GM04503 (cell line): Measurements from ENCODE around the gene MAP1B.

ENCODE experiments used
- DNase-seq: peaks from one replicate; pipeline ENCODE4 v3.0.0-alpha.2; 2012; ENCODE audit warnings: low read depth

MAP1B gene

DNA sequence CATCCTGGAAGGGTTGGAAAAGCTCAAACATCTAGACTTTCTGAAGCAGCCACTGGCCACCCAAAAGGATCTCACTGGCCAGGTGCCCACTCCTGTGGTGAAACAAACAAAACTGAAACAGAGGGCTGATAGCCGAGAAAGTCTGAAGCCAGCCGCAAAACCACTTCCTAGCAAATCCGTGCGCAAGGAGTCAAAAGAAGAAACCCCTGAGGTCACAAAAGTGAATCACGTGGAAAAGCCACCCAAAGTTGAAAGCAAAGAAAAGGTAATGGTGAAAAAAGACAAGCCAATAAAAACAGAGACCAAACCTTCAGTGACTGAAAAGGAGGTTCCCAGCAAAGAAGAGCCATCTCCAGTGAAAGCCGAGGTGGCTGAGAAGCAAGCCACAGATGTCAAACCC lies 87.6 kb downstream of the MAP1B start:
- DNase-seq = no peak

DNA sequence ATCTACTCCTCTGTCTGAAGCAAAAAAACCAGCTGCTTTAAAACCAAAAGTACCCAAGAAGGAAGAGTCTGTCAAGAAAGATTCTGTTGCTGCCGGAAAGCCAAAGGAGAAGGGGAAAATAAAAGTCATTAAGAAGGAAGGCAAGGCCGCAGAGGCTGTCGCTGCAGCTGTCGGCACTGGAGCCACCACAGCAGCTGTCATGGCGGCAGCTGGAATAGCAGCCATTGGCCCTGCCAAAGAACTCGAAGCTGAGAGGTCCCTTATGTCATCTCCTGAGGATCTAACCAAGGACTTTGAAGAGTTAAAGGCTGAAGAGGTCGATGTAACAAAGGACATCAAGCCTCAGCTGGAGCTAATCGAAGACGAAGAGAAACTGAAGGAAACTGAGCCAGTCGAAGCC lies 88.3 kb downstream of the MAP1B start:
- DNase-seq = no peak

DNA sequence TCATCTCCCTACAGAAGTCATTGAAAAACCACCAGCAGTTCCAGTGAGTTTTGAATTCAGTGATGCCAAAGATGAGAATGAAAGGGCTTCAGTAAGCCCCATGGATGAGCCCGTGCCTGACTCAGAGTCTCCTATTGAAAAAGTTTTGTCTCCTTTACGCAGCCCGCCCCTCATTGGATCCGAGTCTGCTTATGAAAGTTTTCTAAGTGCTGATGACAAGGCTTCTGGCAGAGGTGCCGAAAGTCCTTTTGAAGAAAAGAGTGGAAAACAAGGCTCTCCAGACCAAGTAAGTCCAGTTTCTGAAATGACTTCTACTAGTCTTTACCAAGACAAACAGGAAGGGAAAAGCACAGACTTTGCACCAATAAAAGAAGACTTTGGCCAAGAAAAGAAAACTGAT lies 90.1 kb downstream of the MAP1B start:
- DNase-seq = no peak

DNA sequence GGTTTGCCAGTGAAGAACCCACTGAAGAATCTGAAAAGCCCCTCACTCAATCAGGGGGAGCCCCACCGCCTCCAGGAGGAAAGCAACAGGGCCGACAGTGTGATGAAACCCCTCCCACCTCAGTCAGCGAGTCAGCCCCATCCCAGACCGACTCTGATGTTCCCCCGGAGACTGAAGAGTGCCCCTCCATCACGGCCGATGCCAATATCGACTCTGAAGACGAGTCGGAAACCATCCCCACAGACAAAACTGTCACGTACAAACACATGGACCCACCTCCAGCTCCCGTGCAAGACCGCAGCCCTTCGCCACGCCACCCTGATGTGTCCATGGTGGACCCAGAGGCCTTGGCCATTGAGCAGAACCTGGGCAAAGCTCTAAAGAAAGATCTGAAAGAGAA lies 92.4 kb downstream of the MAP1B start:
- no peak for DNase-seq

DNA sequence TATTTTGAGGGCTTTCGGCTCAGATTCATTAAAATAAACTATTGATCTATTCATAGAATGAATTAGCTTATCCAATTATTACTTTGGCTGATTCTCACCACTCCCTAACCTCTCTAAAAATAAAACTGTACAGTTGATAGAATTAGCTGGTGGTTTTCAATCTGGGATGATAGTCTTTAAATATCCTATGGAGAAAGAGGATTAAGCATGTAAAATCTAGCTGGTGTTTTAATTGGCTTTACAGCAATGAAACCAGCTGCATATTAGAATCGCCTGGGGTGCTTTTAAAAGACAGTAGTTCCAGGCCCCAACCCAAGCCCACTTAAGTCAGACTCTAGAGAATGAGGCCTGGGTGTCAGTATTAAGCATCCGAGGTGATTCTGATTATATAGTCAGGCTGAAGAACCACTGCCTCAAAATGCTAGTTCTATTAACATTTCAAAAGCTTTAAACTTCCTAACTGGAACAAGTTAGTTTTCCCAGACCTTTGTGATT lies 95.1 kb downstream of the MAP1B start:
- no peak for DNase-seq

DNA sequence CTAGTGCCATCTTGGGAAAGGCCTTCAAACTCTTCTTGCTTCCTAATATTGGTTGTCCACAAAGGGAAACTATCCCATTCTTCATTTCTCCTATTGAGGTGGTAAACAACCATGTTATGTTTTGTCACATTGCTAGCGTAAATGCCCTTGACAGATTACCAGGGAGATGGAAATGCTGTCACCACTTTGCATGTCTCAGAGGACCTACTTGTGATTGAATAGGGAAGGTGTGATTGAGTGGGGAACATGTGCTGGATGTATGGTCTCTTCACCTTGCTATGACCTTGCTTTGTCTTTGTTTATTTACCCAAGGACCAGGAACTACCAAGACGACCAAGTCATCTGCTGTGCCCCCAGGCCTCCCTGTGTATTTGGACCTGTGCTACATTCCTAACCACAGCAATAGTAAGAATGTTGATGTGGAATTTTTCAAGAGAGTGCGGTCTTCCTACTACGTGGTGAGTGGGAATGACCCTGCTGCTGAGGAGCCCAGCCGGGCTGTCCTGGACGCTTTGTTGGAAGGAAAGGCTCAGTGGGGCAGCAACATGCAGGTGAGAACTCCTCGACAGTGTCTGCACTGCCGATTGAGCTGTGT lies 96.1 kb downstream of the MAP1B start:
- DNase-seq = no peak

DNA sequence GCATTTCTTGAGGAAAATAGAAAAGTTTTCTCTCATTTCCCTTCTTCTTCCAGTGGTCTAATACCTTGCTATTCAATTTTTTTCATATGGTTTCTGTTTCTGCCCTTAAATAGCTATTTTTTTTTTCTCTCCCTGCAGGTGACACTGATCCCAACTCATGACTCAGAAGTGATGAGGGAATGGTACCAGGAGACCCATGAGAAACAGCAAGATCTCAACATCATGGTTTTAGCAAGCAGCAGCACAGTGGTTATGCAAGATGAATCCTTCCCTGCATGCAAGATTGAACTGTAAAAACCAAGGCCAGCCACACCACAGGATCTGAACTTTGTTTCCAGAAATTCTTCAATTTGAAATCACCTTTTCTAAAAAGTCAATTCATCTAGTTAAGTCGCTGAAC lies 97.7 kb downstream of the MAP1B start:
- no peak for DNase-seq

DNA sequence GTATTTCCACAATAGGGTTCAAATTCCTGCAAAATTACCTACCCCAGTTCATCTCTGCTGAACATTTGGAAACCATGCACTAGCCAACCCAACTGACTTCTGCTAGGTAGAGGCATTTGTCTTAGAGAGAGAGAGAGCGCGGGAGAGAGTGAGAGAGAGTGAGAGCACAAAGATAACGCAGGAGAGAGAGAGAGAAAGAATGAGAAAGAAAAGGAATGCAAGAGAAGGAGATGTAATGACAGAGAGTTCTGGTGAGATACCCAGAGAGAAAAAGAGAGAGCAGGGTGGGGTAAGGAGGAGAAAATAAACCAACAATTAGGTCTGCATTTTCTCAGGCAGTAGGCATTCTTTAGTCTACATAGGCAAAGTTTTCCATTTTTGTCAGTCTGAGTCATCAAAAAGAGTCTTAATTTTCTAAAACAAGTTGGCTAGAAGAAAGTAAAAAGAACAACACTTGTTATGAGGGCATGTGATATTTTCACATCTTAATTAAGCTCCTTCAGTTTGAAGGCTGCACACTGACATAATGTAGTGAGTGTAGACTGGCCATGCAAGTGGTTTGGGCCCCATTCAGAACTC lies 98.2 kb downstream of the MAP1B start:
- DNase-seq = no peak

DNA sequence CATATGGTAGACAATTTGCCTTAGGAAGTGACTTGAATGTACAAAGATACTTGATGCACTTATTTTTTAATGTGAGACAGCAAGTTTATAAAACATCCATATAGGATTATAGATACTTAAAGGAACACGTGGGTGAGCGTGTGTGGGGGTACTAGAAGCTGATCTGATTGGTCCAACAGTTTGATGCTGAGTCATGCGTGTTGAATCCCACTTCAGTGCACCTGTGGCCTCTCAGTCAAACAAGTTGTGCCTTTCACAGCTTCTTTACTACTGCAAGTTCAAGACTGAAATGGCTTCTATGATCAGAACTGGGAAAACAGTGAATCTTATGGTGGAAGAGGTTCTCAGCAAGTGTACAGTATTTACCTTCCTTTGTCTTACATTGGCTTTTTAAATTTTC lies 98.9 kb downstream of the MAP1B start:
- no peak for DNase-seq

DNA sequence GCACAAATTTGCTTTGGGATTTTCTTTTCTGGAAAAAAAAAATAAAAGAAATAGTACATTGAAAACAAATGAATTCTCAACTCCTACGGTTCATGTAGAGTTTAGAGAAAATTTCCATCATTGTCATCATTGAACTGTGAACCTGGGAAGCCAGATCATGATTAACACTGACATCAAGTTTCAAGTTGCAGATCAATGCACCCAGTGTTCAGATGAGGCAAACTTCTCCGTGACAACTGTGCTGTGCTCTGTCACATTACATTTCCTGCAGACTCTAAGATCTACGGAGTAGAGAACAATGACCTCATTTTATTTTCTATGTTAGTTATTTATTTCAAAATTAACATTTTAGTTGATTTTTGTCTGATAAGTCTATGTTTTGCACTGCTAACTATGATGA lies 99.7 kb downstream of the MAP1B start:
- no peak for DNase-seq

DNA sequence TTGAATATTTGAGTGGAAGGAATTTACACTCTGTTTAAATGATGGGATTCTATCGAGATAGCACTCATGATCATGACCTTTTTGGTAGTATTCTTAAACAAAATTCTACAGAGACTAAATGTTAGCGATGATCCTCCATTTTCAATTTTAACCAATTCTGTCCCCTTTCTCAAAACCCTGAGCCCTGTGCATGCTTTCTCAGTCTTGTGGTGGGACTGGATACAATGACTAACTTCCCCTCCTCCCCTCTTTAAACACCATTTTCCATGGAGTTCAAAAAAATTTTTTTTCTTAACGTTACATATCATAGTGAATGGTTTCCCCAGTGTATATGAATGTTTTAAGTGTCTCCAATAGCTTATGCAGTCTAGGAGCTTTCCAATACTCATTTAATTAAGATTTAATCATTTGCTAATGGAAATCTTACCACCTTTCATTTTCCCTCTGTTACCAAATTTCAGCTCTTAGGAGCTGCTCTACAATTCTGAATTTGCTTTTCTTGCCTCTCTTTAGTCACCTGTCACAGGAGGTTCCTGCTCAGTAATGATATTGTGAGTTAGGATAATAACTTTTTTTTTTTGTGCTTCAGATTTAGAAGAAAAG lies 101.2 kb downstream of the MAP1B start:
- DNase-seq = no peak

DNA sequence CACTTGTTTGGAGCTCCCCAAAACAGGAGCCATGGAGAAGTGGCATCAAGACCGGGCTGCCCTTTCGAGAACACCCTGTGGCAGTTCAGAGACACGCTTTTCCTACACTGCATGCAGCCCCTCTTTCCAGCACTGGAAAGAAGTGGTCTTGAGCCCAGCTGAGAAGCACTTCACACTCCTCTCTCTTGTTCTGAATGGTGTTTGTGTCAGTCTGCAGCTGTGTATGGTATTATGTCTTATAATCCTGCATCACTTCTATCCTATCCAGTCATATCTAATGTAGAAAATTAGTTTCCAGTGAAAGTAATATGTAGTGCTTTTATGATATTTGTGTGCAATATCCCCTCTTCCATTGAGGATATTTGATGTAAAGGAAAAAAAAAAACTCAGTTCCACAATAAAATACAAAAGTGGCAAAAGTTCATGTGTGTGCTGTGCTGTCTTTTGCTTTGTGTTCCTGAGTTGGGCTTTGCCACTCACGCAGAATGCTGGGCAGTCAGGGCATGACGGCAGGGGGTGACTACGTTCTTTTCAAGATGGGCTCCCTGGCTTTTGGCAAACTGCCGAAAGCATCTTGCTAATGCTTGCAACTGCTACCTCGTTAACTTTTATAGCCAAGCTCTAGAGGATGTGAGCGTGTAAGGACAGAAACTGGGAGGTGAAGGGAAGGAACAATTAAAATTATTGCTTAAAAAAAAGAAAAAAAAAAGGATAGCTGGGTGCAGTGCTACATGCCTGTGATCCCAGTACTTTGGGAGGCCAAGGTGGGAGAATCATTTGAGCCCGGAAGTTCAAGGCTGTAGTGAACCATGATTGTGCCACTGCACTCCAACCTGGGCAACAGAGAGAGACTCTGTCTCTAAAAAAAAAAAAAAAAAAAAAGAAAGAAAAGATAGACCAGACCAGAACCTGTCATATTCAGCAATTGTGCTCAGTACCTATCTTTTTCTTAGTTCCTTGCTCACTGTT lies 102.2 kb downstream of the MAP1B start:
- DNase-seq = peak; percentile 20

DNA sequence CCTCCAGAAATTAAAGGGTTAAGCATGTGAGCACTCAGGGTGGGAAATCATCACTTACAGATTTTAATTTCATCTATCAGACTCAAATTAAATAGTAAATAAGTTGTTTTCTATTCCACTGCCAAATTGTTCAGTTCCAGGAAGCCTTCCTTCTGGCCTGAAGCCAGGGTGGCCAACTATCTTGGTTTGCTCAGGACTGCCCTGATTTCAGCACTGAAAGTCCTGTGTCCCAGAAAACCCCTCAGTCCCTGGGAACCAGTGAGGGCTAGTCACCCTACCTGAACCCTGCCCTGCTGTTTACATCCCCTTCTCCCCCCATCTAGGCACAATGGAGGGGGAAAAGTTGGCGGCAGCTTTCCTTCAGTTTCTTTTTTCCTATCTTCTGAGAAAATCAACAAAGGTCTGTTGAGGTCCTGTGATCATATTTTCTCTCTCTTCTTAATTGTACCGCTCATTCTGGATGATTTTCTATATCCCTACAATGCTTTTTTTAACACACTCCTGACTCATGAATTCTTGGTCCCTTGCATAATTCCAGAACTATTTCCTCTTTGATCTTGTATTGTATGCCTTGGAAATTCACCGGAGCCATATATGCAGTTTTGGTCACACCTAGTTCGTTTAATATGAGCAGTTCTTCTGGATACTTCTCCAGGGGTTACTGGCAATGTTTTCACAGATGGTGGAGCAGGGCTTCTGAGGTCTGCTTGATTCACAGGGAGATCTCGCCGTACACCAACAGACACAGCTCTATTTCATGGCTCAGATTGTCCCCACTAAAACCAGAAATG lies 103.8 kb downstream of the MAP1B start:
- no peak for DNase-seq

DNA sequence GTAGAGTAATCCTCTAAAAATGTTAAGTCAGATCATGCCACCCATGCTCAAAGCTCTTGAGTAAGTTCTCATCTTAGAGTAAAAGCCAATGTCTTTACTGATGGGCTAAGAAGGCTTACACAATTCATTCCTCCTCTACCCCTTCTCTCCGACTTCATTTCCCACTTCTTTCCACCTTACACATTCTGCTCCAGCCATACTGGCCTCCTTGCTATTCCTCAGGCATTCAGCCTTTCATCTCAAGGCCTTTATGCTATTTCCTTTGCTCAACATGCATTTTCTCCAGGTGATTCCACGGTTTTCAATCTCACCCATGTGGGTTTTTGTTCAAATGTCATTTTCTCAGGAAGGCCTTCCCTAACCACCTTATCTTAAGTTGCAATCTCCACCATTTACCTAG lies 104.9 kb downstream of the MAP1B start:
- no peak for DNase-seq

DNA sequence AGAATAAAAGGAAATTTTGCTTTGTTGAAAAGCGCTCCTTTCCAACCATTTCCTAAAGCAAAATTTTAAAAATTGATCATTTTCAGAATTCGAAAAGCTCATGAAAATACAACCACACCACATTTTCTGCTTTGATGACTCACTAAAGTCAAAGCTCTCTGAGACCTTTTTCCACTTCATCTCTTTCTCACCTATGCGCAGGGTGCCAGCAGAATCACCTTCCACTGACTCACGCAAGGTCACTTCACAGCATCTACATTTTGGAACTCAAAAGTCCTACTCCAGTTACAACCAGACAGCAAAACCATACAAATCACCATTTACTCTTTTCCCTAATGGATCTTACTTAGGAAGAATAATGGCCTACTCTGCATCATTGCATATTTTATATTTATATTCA lies 106.2 kb downstream of the MAP1B start:
- no peak for DNase-seq

DNA sequence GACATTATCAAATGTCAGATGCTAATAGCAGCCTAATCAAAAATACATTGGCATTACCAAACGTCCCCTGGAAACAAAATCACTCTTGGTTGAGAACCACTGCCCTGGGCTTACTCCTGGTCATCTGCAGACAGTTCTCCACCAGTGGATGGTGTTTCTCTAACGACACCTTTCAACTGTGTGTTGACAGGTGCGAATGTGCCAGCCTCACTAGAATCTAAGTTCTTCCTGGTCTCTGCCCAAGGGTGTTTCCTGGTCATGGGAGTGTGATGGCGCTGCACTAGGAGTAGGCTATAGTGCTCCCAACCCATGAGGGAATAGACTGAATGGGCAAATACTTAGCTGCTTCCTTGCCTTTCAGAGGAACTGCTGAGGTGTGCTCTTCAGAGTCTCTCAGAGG lies 106.9 kb downstream of the MAP1B start:
- DNase-seq = no peak

DNA sequence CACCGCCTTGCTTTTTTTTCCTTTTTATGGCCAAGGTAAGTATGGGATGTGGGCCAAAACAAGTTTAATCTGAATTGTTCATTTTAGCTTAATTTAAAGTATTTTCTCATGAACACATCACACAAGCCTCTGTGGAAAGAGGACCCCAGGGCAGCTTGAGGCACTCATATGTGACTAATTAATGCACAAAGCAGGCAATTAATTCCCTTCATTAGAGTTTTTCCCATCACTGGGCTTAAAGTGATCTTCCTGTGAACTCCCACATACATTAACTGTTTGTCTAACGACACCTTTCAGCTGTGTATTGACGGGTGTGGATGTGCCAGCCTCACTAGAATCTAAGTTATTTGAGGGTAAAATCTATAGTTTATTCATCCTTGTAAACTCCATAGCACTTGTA lies 109.5 kb downstream of the MAP1B start:
- no peak for DNase-seq

DNA sequence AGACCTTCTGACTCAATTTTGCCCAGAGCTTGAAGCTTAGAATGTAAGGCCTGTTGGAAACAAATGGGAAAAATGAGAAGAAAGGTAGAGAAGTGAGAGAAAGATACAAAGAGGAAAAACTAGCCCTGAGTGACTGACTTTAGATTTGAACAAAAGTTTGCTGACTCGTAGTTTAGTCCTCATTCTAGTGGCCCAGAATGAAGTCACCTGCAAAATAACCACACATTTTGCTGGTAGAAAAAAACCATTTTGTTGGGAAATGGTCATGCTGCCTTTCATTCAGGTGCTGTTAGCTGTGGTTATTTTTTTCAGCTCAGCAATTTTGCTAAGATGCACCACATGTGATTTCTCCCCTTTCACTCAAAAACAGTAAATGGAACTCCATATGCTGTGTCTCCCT lies 113.8 kb downstream of the MAP1B start:
- DNase-seq = no peak

DNA sequence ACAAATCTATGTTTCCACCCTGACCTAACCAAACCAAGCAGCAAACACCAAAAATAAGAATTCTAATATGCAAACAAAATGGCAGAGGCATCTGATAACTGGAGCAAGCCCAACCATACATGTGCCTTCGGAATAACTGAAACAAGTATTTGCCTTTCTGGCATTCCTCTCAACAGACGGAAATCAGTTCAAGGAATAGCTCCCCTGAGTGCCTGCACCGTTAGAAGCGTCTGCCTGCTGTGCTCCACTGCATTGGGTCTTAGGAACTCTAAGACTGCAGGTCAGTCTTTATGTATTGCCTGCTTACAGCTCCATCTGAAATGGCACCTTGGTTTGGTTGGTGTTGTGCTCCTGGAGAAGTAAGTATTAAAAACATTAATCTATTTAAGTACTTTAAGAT lies 114.3 kb downstream of the MAP1B start:
- DNase-seq = no peak

DNA sequence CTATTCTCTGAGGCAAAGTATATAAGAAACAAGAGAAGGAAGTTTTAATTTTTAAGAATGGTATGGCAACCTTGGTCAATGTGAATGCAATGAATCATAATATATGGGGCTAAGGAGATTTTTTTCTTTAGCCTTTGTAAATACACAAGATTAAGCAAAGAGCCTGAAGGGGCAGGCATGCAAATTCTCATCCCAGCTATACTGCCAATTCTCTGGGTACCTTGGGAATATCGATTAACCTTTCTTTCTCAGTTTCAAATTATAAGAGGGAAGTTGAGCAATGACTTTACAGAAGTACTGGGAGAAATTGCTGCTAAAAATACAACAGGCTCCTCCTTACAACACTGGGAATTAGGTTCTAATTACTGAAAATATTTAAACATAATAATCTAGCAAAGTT lies 115.2 kb downstream of the MAP1B start:
- no peak for DNase-seq

DNA sequence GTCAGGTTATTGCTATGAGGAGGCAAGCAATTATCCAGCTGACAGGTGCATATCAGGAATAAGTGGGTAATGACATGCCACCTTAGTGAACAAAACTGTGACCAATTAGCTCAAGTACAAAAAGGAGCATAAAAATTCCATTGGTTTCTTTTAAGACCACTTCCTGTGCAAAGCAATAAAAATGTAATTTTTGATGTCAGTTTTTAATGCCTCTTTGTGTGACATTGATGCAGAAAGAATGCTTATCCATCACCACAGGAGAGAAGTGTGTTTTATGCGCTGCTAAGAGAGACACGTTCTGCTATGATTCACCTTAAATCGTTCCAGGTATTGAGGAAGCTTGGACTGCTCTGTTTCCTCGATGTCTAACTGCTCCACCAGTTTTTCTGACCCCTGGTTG lies 116.1 kb downstream of the MAP1B start:
- no peak for DNase-seq

DNA sequence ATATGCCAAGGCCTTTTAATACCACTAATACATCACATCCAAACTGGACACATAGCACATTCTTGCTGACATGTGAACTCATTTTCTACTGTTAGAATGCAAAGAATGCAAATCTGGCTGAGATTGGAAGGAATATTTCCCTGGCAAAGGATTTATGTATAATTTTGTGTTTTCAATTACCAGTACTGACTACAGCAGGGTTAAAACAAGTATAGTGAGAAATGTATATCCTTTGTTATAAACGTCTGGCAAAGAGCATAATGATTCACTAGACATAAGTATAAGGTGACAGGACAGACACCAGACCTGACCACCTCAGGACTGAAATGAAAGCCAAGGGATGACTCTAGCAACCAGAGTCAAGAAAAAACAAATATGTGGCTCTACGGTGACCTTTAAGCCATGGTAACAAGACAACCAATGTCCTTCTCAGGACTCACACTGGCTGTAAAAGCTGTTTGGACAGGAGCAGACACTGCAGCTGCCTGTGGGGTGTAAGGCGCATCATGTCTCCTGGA lies 117.7 kb downstream of the MAP1B start:
- DNase-seq = peak; percentile 80
